Astrocyte (in vitro differentiated cells and primary cell): ENCODE measurements around the gene IDH1. TPM values are rescaled to one million over a fixed set of nuclear protein-coding genes. Genes with fewer than 3 reads are reported as not detected.

ENCODE experiments used
- DNase-seq: peaks from one replicate; pipeline ENCODE4 v3.0.0-alpha.2; 2010; ENCODE audit warnings: low read depth
- FAIRE-seq: peaks from 2 replicates; lab custom pipeline; 2011; peaks lifted over from hg19 to GRCh38; lab: Jason Lieb, UNC
- H2AFZ ChIP-seq: 2 replicates; pipeline ENCODE4 v1.6.0; 2012; ENCODE audit warnings: low read depth, low read length, inconsistent platforms
- H3K27ac ChIP-seq: 2 replicates; pipeline ENCODE4 v1.5.1; 2011; ENCODE audit warnings: low read depth, low read length, inconsistent platforms
- H3K27me3 ChIP-seq: 2 replicates; pipeline ENCODE4 v1.6.0; 2011; ENCODE audit warnings: low read length, inconsistent platforms; ENCODE audit not compliant: insufficient read depth
- H3K36me3 ChIP-seq: 2 replicates; pipeline ENCODE4 v1.5.1; 2011; ENCODE audit warnings: low read length, inconsistent platforms; ENCODE audit not compliant: insufficient read depth
- H3K4me1 ChIP-seq: 2 replicates; pipeline ENCODE4 v1.5.1; 2011; ENCODE audit warnings: low read length, inconsistent platforms; ENCODE audit not compliant: insufficient read depth
- H3K4me2 ChIP-seq: 2 replicates; pipeline ENCODE4 v1.6.0; 2012; ENCODE audit warnings: low read length, inconsistent platforms
- H3K4me3 ChIP-seq: 2 replicates; pipeline ENCODE4 v1.5.1; 2011; ENCODE audit warnings: low read depth, mild to moderate bottlenecking, low read length, inconsistent platforms; ENCODE audit not compliant: insufficient read depth
- H3K79me2 ChIP-seq: 2 replicates; pipeline ENCODE4 v1.6.0; 2012; ENCODE audit warnings: mild to moderate bottlenecking, low read length, inconsistent platforms; ENCODE audit not compliant: insufficient read depth
- H3K9ac ChIP-seq: 2 replicates; pipeline ENCODE4 v1.6.0; 2012; ENCODE audit warnings: mild to moderate bottlenecking, low read length, inconsistent platforms
- H3K9me3 ChIP-seq: 2 replicates; pipeline ENCODE4 v1.5.1; 2012; ENCODE audit warnings: low read depth, mild to moderate bottlenecking, low read length, inconsistent platforms; ENCODE audit not compliant: insufficient read depth
- H4K20me1 ChIP-seq: 2 replicates; pipeline ENCODE4 v1.6.0; 2012; ENCODE audit warnings: low read length, inconsistent platforms; ENCODE audit not compliant: insufficient read depth
- H3K27ac Mint-ChIP-seq: one replicate; pipeline ENCODE4 v1.8.0; 2021; ENCODE audit warnings: mild to moderate bottlenecking, mixed read lengths; ENCODE audit not compliant: unreplicated experiment
- H3K27me3 Mint-ChIP-seq: one replicate; pipeline ENCODE4 v1.8.0; 2021; ENCODE audit warnings: low read depth, mixed read lengths; ENCODE audit not compliant: unreplicated experiment
- H3K36me3 Mint-ChIP-seq: one replicate; pipeline ENCODE4 v1.8.0; 2021; ENCODE audit warnings: low read depth, mixed read lengths; ENCODE audit not compliant: unreplicated experiment
- H3K4me1 Mint-ChIP-seq: one replicate; pipeline ENCODE4 v1.8.0; 2021; ENCODE audit warnings: low read depth, mixed read lengths; ENCODE audit not compliant: unreplicated experiment
- H3K4me3 Mint-ChIP-seq: one replicate; pipeline ENCODE4 v1.8.0; 2021; ENCODE audit warnings: mild to moderate bottlenecking, moderate library complexity, mixed read lengths; ENCODE audit not compliant: unreplicated experiment
- H3K9me3 Mint-ChIP-seq: one replicate; pipeline ENCODE4 v1.8.0; 2021; ENCODE audit warnings: mild to moderate bottlenecking, mixed read lengths; ENCODE audit not compliant: unreplicated experiment
- EZH2 ChIP-seq: IDR thresholded peaks from 2 replicates; pipeline ENCODE4 v1.6.1; 2012; ENCODE audit warnings: mild to moderate bottlenecking, low read length, inconsistent platforms; ENCODE audit not compliant: insufficient read depth
- total RNA-seq: library from RNA; stranded (reverse); gene quantifications from 2 replicates; pipeline ENCODE4 v1.2.1, GENCODE V29; 2021
- TF ChIP-seq, protein P1 (sequence below): IDR thresholded peaks from 2 replicates; pipeline ENCODE4 v1.5.1; 2011; ENCODE audit warnings: low read depth, mild to moderate bottlenecking, inconsistent platforms, low read length, moderate library complexity; ENCODE audit not compliant: insufficient read depth

The IDH1 gene
- total RNA-seq, 1 donor from 2014 or later = 181 TPM

DNA sequence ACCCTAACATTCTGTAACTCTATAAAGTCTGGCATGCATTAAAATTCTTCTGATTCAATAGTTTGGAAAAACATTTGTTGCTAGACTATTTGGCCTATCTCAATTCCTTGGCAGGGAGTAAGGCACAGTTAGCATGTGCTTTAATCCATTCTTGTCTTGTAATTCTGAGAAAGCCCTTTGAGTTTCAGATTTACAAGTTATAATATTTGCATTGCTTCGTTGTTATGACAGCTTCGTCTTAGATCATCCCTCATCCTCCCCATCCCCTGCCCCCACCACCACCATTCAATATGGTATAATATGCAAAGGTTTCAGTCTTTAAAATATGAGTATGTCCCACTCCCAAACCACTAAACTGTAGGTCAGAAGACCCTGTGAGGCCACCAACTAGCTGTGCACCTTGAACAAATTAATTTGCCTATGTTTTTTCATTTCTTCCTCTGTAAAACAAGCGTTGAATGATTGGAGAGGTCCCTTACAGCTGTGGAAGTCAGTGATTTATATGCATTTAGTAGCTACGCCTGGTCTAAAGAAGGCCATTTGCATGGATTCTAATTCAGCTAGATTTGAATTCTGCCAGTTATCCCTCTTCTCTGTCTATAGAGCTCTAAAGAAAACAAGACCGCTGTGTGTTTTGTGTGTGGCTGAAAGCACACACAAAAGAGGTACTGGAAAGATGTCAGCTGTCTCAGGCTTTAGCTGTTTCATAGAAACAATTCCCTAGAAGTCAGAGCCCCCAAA is 65.6 kb downstream of the IDH1 start:
- no peaks in the 10 kb centered on the region for H3K36me3 ChIP-seq
- H3K4me3 ChIP-seq = no peak overlapping the region
- no peak overlapping the region for H2AFZ ChIP-seq
- TF ChIP-seq, protein P1, sequence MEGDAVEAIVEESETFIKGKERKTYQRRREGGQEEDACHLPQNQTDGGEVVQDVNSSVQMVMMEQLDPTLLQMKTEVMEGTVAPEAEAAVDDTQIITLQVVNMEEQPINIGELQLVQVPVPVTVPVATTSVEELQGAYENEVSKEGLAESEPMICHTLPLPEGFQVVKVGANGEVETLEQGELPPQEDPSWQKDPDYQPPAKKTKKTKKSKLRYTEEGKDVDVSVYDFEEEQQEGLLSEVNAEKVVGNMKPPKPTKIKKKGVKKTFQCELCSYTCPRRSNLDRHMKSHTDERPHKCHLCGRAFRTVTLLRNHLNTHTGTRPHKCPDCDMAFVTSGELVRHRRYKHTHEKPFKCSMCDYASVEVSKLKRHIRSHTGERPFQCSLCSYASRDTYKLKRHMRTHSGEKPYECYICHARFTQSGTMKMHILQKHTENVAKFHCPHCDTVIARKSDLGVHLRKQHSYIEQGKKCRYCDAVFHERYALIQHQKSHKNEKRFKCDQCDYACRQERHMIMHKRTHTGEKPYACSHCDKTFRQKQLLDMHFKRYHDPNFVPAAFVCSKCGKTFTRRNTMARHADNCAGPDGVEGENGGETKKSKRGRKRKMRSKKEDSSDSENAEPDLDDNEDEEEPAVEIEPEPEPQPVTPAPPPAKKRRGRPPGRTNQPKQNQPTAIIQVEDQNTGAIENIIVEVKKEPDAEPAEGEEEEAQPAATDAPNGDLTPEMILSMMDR = no peak
- no peak for TF ChIP-seq EZH2
- Mint-ChIP-seq H3K27me3 (peaks cover 15% of the 10 kb centered on the region), H3K27ac (no peak overlapping the region), H3K36me3 (no peaks in the 10 kb centered on the region), H3K9me3 (no peaks in the 10 kb centered on the region), H3K4me3 (no peak overlapping the region), H3K4me1 (no peaks in the 10 kb centered on the region)
- no peak overlapping the region for H3K4me2 ChIP-seq
- DNase-seq = no peak
- H3K79me2 ChIP-seq = no peaks in the 10 kb centered on the region
- no peak overlapping the region for H3K9ac ChIP-seq
- H3K27me3 ChIP-seq = peaks cover under 1% of the 10 kb centered on the region
- no peak overlapping the region for H3K27ac ChIP-seq
- no peaks in the 10 kb centered on the region for H4K20me1 ChIP-seq
- FAIRE-seq = no peak
- H3K9me3 ChIP-seq = no peaks in the 10 kb centered on the region
- no peaks in the 10 kb centered on the region for H3K4me1 ChIP-seq

DNA sequence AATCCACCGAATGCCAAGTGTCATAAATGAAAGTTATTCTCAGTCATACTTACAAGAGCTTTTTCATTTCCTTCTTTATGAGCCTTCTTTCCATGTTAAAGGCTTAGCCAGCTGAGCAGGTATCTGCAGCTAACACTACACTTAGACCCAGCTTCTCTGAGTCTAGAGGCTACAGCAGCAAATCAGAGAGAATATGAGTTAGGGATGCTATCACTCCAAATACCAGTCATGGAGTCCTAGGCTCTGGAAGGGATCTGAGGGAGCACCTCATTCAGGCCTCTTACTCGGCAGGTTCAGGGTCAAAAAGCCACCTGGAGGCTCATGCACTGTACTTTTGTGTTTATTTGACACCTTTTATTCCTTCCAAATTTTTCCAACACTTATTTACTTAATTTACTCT is 68.0 kb downstream of the IDH1 start:
- no peak for FAIRE-seq
- Mint-ChIP-seq H3K36me3 (no peaks in the 10 kb centered on the region), H3K4me1 (no peaks in the 10 kb centered on the region), H3K27me3 (peaks cover 31% of the 10 kb centered on the region), H3K27ac (no peak overlapping the region), H3K9me3 (no peaks in the 10 kb centered on the region), H3K4me3 (no peak overlapping the region)
- Histone ChIP-seq H3K36me3 (no peaks in the 10 kb centered on the region), H3K4me2 (no peak overlapping the region), H3K27ac (no peak overlapping the region), H3K27me3 (peaks cover 8% of the 10 kb centered on the region), H3K79me2 (no peaks in the 10 kb centered on the region), H4K20me1 (no peaks in the 10 kb centered on the region), H3K4me1 (no peaks in the 10 kb centered on the region), H2AFZ (no peak overlapping the region), H3K4me3 (no peak overlapping the region), H3K9me3 (no peaks in the 10 kb centered on the region), H3K9ac (no peak overlapping the region)
- TF ChIP-seq EZH2 = no peak
- TF ChIP-seq, protein P1 = no peak
- DNase-seq = no peak

DNA sequence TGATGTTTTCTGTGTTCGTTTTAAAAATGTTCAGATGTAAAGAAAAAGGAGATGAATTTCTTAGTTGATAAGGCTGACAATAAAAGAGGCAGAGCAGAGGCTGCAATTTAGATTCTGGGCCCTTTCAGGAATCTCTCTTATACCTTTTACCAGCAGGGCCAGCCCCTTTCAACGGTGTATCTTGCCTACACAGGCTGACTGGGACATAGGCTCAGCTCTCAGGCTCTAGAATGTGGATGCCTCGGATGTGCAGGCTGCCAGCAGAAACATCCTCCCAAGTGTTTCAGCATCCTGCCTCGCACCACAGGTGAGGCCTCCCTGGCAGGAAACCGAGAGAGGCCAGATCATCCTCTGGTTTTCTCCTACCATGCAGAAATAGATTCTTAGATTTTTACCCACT is 68.4 kb downstream of the IDH1 start:
- no peak overlapping the region for H3K27ac ChIP-seq
- Mint-ChIP-seq H3K27ac (no peak overlapping the region), H3K4me3 (no peak overlapping the region), H3K9me3 (no peaks in the 10 kb centered on the region), H3K4me1 (no peaks in the 10 kb centered on the region), H3K36me3 (no peaks in the 10 kb centered on the region), H3K27me3 (peaks cover 33% of the 10 kb centered on the region)
- no peak overlapping the region for H3K4me2 ChIP-seq
- no peak overlapping the region for H2AFZ ChIP-seq
- no peaks in the 10 kb centered on the region for H3K4me1 ChIP-seq
- H3K4me3 ChIP-seq = no peak overlapping the region
- no peaks in the 10 kb centered on the region for H3K79me2 ChIP-seq
- no peaks in the 10 kb centered on the region for H3K36me3 ChIP-seq
- H3K27me3 ChIP-seq = peaks cover 8% of the 10 kb centered on the region
- DNase-seq (no peak), FAIRE-seq (no peak)
- no peak overlapping the region for H3K9ac ChIP-seq
- TF ChIP-seq, protein P1 = no peak
- no peak for TF ChIP-seq EZH2
- no peaks in the 10 kb centered on the region for H4K20me1 ChIP-seq
- H3K9me3 ChIP-seq = no peaks in the 10 kb centered on the region
